Measurements from ENCODE around the gene FOCAD.
A peak's percentile ranks its signal among the peaks of the same experiment; 100 is the strongest.
"Not testable (repeated sequence)": the region's sequence is repeated elsewhere in the genome, so short reads cannot be mapped to it uniquely, and the experiment has no call there.

FOCAD gene

GRCh38 chr9:20684035-20684874, at the start of gene FOCAD:
Gene FOCAD (plus strand): TSS chr9:20684259. CDS start chr9:20715354, 31,095 bp downstream.
- peak; percentile 97 for DNase-seq (ENCODE audit: low spot score)

- peak; percentile 33 for DNase-seq (ENCODE audit: low spot score)
These were observed 49.2 kb upstream of the FOCAD start for GRCh38 chr9:20634895-20635294.

- peak; percentile 24 for DNase-seq (ENCODE audit: low spot score)
These were observed 47.1 kb upstream of the FOCAD start for GRCh38 chr9:20636888-20637440.

GRCh38 chr9:20640331-20641187, 43.5 kb upstream of the FOCAD start:
- DNase-seq (ENCODE audit: low spot score), result no peak

GRCh38 chr9:20642045-20642444, 42.0 kb upstream of the FOCAD start:
- no peak for DNase-seq (ENCODE audit: low spot score)

GRCh38 chr9:20643660-20644059, 40.4 kb upstream of the FOCAD start:
- no peak for DNase-seq (ENCODE audit: low spot score)

- DNase-seq (ENCODE audit: low spot score), result no peak
These were observed 37.4 kb upstream of the FOCAD start for GRCh38 chr9:20646656-20647055.

GRCh38 chr9:20649381-20649780, 34.7 kb upstream of the FOCAD start:
- no peak for DNase-seq (ENCODE audit: low spot score)

- DNase-seq (ENCODE audit: low spot score), result no peak
These were observed 33.7 kb upstream of the FOCAD start for GRCh38 chr9:20650313-20650712.

GRCh38 chr9:20650750-20651299, 33.2 kb upstream of the FOCAD start:
- DNase-seq (ENCODE audit: low spot score), result no peak

GRCh38 chr9:20651939-20652338, 32.1 kb upstream of the FOCAD start:
- DNase-seq (ENCODE audit: low spot score), result no peak

GRCh38 chr9:20658246-20658667, 25.8 kb upstream of the FOCAD start:
- DNase-seq (ENCODE audit: low spot score), result not testable (repeated sequence)

GRCh38 chr9:20658677-20659473, 25.2 kb upstream of the FOCAD start:
- DNase-seq (ENCODE audit: low spot score), result no peak

GRCh38 chr9:20659474-20659967, 24.5 kb upstream of the FOCAD start:
- DNase-seq (ENCODE audit: low spot score), result no peak

GRCh38 chr9:20662156-20662555, 21.9 kb upstream of the FOCAD start:
- DNase-seq (ENCODE audit: low spot score), result no peak

GRCh38 chr9:20663133-20663532, 20.9 kb upstream of the FOCAD start:
- DNase-seq (ENCODE audit: low spot score), result no peak

GRCh38 chr9:20664501-20664900, 19.6 kb upstream of the FOCAD start:
- no peak for DNase-seq (ENCODE audit: low spot score)

- no peak for DNase-seq (ENCODE audit: low spot score)
These were observed 13.7 kb upstream of the FOCAD start for GRCh38 chr9:20670395-20670794.

GRCh38 chr9:20671635-20672034, 12.4 kb upstream of the FOCAD start:
- no peak for DNase-seq (ENCODE audit: low spot score)

GRCh38 chr9:20673537-20673936, 10.5 kb upstream of the FOCAD start:
- DNase-seq (ENCODE audit: low spot score), result not testable (repeated sequence)

- no peak for DNase-seq (ENCODE audit: low spot score)
These were observed 2.6 kb upstream of the FOCAD start for GRCh38 chr9:20681467-20681866.
